Measurements from ENCODE around the gene TRMT11.

TRMT11 gene

DNA sequence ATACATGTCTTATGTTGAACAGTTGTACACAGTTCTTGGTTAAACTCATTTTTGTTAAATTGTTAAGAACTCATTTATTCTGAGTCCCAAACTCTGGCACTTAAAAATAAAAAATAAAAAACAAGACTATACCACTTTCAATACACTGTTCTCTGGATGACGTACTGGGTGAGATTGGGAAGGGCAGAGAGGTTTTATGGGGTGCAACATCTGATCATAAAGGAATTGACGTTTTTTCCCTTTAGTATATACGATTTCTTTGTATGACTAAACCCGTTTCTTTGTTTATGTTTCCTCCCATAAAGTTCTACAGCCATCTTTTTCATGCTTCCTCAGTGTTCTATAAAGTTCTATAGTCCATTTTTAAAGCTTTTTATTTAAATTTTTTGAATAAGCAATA is 69.1 kb downstream of the TRMT11 start:
- H3K9me3 ChIP-seq (ENCODE audit: control insufficient read depth, insufficient read depth, low read depth, low read length), result no peaks in the 10 kb centered on the region
- no peak overlapping the region for H3K4me3 ChIP-seq (ENCODE audit: low read depth, low read length)
- no peak for TF ChIP-seq ZSCAN23 (tag by site-specific recombination; IDR thresholded peaks at IDR 0.05)
- no peak for TF ChIP-seq ZNF311 (tag by site-specific recombination; IDR thresholded peaks at IDR 0.05; ENCODE audit: borderline replicate concordance)
- TF ChIP-seq IKZF3 (tag by site-specific recombination; IDR thresholded peaks at IDR 0.05), result no peak
- TF ChIP-seq ZNF514 (tag by site-specific recombination; IDR thresholded peaks at IDR 0.05), result no peak
- no peak for TF ChIP-seq TSHZ1 (tag by site-specific recombination; IDR thresholded peaks at IDR 0.05; ENCODE audit: borderline replicate concordance)
- no peak for TF ChIP-seq MYNN (tag by site-specific recombination; IDR thresholded peaks at IDR 0.05; ENCODE audit: borderline replicate concordance)
- no peak for TF ChIP-seq ZNF148 (tag by site-specific recombination; IDR thresholded peaks at IDR 0.05; ENCODE audit: borderline replicate concordance)
- no peak for TF ChIP-seq ZNF791 (tag by site-specific recombination; IDR thresholded peaks at IDR 0.05)
- no peak for TF ChIP-seq KLF8 (tag by site-specific recombination; IDR thresholded peaks at IDR 0.05)
- no peak for TF ChIP-seq ZNF670 (tag by site-specific recombination; IDR thresholded peaks at IDR 0.05; ENCODE audit: low read depth)
- no peak for TF ChIP-seq ZNF335 (tag by site-specific recombination; conservative IDR thresholded peaks at IDR 0.05)
- no peak for TF ChIP-seq GLI4 (tag by site-specific recombination; IDR thresholded peaks at IDR 0.05)
- TF ChIP-seq ZNF837 (tag by site-specific recombination; IDR thresholded peaks at IDR 0.05), result no peak
- TF ChIP-seq ZNF350 (tag by site-specific recombination; IDR thresholded peaks at IDR 0.05), result no peak
- TF ChIP-seq ZNF2 (tag by site-specific recombination; IDR thresholded peaks at IDR 0.05), result no peak
- TF ChIP-seq ZNF248 (tag by site-specific recombination; IDR thresholded peaks at IDR 0.05), result no peak
- TF ChIP-seq ZNF132 (tag by site-specific recombination; IDR thresholded peaks at IDR 0.05; ENCODE audit: borderline replicate concordance), result no peak
- TF ChIP-seq GLIS2 (tag by site-specific recombination; IDR thresholded peaks at IDR 0.05), result no peak
- no peaks in the 10 kb centered on the region for H3K4me1 ChIP-seq (ENCODE audit: control insufficient read depth, insufficient read depth, low read length)
- H3K27ac ChIP-seq (ENCODE audit: extremely low read depth, low read depth, low read length), result no peak overlapping the region
- H3K36me3 ChIP-seq (ENCODE audit: control insufficient read depth in 2 of 2, insufficient read depth in 1 of 2, low read length in 2 of 2), result peaks cover 0 to 14% of the 10 kb centered on the region in 2 experiments; a peak in 1 of 3 replicates
- CTCF ChIA-PET, result no interaction called here
- POLR2A ChIA-PET, result no interaction called here

DNA sequence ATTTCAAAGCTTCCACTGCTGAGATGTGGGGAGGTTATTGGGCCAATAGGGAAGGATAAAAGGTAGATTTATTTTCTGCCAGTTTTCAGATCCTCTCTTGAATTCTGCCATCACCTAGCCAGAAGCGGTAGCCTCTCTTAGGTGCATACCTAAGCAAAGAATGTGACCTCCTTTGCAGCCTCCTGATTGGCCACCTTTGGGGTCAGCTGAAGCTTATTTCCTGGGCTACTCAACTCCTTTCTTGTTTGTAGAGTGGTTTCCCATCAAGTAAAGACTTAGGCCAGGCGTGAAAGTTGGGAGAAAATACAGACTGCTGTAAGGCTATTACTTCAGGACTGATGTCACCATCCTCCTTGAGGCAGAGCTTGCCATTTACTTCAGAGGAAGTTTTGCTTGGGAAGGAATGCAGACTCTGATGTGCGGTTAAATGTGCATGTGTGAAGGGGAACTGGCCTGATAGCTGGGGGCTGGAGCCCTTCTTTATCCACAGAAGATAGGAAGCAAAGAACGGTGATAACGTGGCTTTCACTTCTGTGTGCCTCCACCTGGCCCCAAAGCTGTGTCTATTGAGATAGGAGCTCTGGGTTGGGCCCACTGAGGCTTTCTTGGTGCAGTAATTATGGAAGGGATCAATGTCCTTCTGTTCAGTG is 70.1 kb downstream of the TRMT11 start:
- CTCF ChIA-PET, result interaction anchor here (0.6 kb wide), 1 partner anchor 13 kb away, joined by 3 read pairs; no protein-coding TSS in a partner anchor
- no peak overlapping the region for H3K27ac ChIP-seq (ENCODE audit: extremely low read depth, low read depth, low read length)
- H3K4me3 ChIP-seq (ENCODE audit: low read depth, low read length), result no peak overlapping the region
- POLR2A ChIA-PET, result no interaction called here
- no peaks in the 10 kb centered on the region for H3K4me1 ChIP-seq (ENCODE audit: control insufficient read depth, insufficient read depth, low read length)
- H3K9me3 ChIP-seq (ENCODE audit: control insufficient read depth, insufficient read depth, low read depth, low read length), result no peaks in the 10 kb centered on the region
- peaks cover 0 to 15% of the 10 kb centered on the region in 2 experiments; a peak in 1 of 3 replicates for H3K36me3 ChIP-seq (ENCODE audit: control insufficient read depth in 2 of 2, insufficient read depth in 1 of 2, low read length in 2 of 2)
- TF ChIP-seq ZNF274 (IDR thresholded peaks at IDR 0.05; ENCODE audit: low read length) (no peak), ZNF274 (tag by site-specific recombination; IDR thresholded peaks at IDR 0.05; ENCODE audit: borderline replicate concordance) (no peak), ZNF501 (tag by site-specific recombination; IDR thresholded peaks at IDR 0.05) (no peak), ZNF138 (tag by site-specific recombination; IDR thresholded peaks at IDR 0.05; ENCODE audit: borderline replicate concordance) (no peak), ZNF843 (tag by site-specific recombination; IDR thresholded peaks at IDR 0.05) (no peak), ZNF221 (tag by site-specific recombination; IDR thresholded peaks at IDR 0.05; ENCODE audit: borderline replicate concordance) (no peak), ZNF174 (tag by site-specific recombination; IDR thresholded peaks at IDR 0.05) (no peak), ZNF214 (tag by site-specific recombination; IDR thresholded peaks at IDR 0.05; ENCODE audit: borderline replicate concordance) (no peak)
- TF ChIP-seq, protein P1, sequence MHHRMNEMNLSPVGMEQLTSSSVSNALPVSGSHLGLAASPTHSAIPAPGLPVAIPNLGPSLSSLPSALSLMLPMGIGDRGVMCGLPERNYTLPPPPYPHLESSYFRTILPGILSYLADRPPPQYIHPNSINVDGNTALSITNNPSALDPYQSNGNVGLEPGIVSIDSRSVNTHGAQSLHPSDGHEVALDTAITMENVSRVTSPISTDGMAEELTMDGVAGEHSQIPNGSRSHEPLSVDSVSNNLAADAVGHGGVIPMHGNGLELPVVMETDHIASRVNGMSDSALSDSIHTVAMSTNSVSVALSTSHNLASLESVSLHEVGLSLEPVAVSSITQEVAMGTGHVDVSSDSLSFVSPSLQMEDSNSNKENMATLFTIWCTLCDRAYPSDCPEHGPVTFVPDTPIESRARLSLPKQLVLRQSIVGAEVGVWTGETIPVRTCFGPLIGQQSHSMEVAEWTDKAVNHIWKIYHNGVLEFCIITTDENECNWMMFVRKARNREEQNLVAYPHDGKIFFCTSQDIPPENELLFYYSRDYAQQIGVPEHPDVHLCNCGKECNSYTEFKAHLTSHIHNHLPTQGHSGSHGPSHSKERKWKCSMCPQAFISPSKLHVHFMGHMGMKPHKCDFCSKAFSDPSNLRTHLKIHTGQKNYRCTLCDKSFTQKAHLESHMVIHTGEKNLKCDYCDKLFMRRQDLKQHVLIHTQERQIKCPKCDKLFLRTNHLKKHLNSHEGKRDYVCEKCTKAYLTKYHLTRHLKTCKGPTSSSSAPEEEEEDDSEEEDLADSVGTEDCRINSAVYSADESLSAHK (tag by site-specific recombination; IDR thresholded peaks at IDR 0.05), result no peak
